ENCODE measurements around the gene LRMDA. TPM values are rescaled to one million over a fixed set of nuclear protein-coding genes. Genes with fewer than 3 reads are reported as not detected.
"Not testable (repeated sequence)": the region's sequence is repeated elsewhere in the genome, so short reads cannot be mapped to it uniquely, and the experiment has no call there.

LRMDA gene
- total RNA-seq, 1 experiment from 2014 or later, result not detected

DNA sequence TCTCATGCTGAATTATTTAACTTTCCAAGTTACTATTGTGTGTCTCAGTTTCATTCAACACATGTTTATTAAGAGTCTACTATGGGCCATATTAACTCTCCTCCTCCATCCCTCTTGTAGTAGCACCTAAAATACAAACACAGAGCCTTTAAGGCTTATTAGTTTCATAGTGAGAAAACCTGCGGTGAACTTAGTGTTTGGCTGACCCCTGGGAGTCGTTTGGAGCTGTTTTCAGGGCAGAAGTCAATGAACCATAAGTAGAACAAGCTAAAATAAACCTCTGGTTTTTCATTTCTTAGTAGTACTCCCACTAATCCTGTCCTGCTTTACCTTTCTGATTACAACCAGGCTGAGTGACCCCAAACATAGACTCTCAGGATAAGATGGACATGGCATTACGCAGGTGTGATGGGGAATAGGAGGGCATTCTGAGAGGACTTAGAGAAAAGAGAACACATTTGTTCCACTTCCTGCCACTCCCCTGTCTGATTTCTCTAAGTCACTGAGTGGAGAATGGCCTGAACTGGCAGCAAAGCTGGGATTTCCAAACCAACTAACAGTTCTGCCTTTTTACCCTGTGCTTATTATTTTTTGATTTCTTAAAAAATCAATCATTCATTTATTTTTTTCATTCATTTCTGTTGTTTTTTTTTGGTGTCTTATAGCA is 74.5 kb downstream of the LRMDA start:
- DNase-seq (ENCODE audit: low read depth), result no peak

DNA sequence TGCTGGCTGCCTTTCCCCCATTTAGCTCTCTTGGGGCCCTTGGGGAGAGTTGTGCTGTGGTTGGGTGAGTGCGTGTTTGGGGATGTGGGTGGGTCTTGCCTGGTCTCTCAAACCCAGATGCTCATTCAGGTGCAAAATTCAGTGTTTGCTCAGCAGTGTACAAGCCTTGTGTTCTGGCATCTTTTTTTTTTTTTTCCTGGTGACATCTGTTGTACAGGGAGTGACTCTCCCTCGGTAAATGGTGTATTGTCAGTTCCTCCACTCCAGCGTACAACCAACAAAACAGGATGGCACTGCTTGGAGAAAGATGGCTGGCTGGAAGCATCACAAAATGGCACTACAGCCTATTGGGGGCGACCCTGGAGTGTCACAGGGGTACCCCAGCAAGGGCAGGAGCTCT is 75.5 kb downstream of the LRMDA start:
- peak; percentile 22 for DNase-seq (ENCODE audit: low read depth)

DNA sequence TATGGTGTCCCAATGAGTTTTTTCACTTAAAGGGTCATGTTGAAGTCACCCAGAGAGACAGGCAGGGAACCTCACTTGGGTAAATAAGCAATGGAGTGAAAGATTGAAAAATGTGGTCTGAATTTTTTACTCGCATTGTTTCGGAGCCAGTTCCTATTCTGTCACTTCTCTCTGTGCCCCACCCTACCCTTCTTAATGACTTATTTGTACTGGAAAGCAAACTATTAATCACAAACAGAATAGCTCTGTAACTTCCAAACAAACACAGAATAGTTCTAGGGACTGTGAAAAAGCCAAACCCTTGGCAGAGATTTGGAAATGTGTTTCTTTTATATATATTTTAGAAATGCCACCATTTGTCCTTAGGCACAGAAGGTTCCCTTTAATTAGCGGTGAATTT is 76.0 kb downstream of the LRMDA start:
- no peak for DNase-seq (ENCODE audit: low read depth)

DNA sequence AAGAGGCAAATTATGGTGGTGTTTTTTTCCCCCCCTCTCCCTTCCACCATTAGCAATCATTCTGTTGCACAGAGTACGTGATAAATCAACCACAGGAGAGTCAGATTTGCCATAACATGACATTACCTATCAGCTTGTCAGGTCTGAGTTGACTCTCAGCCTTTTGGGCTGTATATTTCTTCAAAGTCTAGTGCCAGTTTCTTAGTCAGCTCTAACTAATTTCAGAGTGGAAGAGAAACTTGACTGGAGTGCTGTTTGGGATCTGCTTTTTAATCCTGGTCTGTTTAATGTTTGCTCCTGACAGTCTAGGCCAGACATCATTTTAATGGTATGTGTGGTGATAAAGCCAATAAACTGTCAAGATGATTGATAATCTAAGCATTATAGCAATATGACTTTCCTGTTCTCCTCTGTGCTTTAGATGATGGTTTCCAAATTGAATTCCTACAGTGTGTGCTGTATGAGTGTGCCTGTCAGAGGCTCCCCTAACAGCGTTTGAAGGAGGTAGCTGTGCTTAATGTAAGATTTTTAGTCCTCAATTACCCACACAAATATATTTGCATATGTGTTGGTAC is 76.9 kb downstream of the LRMDA start:
- peak; percentile 76 for DNase-seq (ENCODE audit: low read depth)

DNA sequence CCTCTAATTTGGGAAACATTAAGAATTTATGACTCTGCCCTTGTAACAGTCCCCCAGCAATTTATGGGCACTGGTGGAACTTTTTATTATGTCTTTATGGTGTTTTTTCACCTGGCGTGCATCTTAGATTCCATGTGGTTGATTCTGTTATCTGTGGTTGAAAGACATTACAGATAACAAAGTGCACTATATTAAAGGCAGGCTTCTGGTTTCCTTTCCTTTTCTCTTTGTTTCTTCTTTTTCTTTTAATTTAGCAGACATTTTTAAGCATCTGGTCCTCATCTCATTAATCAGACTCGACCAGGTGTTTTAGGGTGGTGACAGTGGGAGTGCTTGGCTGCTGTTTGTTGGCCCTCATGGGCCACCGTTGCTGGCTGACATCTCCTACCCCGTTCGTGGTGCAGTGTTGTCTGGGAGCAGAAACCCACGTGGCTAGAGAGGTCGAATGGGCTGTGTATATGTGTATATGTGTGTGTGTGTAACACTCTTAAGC is 77.4 kb downstream of the LRMDA start:
- peak; percentile 77 for DNase-seq (ENCODE audit: low read depth)

DNA sequence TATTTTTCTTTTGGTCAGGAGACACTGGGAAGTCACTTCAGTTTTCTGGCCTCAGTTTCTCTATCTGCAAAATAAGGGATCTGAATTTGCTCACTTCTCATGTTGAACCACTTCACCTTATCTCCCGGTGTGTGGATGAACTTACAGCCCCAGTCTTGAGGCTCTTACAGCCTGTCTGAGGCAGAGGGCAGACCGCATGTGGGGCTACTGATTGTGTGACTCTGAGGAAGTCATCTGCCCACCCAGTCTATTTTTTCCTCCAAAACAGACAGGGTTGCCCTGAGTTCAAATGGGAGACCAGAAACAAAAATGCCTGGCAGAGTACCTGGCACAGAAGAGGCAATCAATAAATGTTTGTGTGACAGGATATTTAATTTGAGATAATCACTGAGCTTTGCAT is 78.3 kb downstream of the LRMDA start:
- DNase-seq (ENCODE audit: low read depth), result no peak

DNA sequence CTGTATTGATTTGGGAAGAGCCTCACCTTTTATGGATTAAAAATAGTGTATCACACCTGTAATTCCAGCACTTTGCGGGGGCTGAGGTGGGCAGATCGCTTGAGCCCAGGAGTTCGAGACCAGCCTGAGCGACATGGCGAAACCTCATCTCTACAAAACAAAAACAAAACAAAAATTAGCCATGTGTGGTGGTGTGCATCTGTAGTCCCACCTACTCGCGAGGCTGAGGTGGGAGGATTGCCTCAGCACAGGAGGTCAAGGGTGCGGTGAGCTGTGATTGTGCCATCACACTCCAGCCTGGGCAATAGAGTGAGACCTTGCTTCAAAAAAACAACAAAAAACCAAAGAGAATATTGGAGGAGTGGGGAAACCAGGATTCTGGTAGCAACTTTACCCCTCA is 79.6 kb downstream of the LRMDA start:
- DNase-seq (ENCODE audit: low read depth), result no peak

DNA sequence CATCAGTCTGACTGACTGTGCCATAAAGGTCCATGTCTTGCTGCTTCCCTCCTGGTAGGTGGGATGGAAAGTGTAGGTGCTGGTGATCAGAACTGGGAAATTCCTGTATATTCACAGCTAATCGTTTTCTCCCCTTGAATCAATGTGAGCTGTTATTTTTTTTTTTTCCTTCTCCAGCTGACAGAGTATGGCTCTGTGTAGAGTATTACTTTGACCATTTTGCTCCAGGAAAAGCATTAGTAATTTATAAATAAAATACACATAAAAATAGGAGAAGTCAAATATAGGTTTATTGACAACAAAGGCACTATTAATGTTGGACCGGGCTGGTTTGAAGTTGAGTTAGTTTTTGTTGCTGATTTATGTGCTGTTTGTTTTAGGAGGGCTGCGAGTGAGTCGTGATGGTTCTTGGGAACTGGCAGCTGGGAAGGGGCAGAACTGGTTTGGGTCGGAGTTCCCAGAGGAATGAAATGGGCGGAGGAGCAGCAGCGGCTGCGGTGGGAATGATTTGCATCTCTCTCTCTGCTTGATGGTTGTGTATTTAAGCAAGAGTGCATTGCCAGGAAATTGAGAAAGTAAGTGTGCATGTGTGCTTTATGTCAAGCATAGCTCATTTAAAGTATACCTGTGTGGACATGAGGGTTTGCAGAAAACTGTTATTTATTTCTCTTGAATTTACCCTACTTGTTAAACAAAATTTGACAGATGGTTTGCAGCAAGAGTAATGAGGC is 80.9 kb downstream of the LRMDA start:
- DNase-seq (ENCODE audit: low read depth), result peak; percentile 41

DNA sequence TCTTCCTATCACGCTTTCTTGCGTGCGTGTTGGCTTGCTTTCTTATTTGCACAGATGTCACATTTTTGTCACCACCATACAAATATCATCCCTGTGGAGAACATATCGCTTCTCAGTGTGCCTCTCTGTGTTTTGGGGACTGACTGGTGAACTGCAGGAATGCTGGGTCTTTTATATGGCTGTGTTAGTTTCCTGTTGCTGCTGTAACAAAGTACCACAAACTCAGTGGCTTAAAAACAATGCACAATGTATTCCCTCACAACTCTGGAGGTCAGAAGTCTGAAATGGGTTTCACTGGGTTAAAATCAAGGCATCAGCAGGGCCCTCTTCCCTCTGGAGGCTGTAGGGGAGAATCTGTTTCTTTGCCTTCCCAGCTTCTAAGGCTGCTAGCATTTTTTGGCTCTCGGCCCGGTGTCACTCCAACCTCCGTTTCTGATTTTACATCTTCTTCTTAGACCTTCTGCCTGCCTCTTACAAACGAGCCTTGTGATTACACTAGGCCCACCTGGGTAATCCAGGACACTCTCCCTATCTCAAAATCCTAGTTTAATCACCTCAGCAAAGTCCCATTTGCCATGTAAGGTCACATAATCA is 82.0 kb downstream of the LRMDA start:
- no peak for DNase-seq (ENCODE audit: low read depth)

DNA sequence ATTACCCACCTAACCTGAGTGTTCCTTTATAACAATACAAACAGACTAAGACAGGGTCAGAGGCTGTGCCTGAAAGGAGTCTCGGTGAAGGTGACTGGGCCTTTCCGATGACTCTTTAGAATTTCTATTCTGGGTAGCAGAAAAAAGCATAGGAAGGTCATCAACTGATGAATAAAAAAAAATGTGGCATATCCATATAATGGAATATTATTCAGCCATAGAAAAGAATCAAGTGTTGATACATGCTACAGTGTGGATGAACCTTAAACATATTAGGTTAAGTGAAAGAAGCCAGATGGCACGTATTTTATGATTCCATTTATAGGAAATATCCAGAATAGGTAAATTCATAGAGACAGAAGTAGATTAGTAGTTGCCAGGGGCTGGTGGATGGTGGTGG is 83.4 kb downstream of the LRMDA start:
- no peak for DNase-seq (ENCODE audit: low read depth)

DNA sequence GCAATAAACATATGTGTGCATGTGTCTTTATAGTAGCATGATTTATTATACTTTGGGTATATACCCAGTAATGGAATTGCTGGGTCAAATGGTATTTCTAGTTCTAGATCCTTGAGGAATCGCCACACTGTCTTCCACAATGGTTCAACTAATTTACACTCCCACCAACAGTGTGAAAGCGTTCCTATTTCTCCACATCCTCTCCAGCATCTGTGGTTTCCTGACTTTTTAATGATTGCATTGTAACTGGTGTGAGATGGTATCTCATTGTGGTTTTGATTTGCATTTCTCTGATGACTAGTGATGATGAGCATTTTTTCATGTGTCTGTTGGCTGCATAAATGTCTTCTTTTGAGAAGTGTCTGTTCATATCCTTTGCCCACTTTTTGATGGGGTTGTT is 84.7 kb downstream of the LRMDA start:
- DNase-seq (ENCODE audit: low read depth), result not testable (repeated sequence)

DNA sequence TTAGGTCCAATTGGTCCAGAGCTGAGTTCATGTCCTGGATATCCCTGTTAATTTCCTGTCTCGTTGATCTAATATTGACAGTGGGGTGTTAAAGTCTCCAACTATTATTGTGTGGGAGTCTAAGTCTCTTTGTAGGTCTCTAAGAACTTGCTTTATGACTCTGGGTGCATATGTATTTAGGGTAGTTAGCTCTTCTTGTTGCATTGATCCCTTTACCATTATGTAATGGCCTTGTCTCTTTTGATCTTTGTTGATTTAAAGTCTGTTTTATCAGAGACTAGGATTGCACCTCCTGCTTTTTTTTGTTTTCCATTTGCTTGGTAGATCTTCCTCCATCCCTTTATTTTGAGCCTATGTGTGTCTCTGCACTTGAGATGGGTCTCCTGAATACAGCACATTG is 87.8 kb downstream of the LRMDA start:
- not testable (repeated sequence) for DNase-seq (ENCODE audit: low read depth)

DNA sequence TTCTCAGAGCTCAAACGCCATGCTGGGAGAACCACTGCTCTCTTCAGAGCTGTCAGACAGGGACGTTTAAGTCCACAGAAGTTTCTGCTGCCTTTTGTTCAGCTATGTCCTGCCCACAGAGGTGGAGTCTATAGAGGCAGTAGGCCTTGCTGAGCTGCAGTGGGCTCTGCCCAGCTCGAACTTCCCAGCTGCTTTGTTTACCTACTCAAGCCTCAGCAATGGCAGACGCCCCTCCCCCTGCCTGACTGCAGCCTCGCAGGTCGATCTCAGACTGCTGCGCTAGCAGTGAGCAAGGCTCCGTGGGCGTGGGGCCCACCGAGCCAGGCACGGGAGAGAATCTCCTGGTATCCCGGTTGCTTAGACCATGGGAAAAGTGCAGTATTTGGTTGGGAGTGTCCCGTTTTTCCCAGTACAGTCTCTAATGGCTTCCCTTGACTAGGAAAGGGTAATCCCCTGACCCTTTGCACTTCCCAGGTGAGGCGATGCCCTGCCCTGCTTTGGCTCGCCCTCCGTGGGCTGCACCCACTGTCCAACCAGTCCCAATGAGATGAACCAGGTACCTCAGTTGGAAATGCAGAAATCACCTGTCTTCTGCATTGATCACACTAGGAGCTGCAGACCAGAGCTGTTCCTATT is 89.9 kb downstream of the LRMDA start:
- DNase-seq (ENCODE audit: low read depth), result not testable (repeated sequence)

DNA sequence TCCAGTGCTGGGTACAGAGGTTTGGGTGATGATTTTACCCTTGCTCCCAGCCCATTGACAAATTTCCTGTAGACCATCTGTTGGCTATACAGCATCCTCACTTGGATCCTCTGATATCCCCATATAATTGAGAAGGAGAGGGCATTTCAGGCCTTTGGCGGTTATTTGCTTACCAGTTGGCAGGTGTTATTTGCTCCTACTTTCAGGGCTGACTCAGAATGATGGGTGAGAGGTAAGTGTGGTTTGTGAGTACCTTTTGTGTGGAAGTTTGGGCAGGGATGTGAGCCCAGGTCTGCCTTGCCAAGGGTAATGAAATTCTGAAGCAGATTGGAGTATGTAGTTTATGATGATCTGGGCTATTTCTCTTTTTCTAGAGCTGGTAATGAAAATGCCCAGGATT is 93.6 kb downstream of the LRMDA start:
- DNase-seq (ENCODE audit: low read depth), result no peak

DNA sequence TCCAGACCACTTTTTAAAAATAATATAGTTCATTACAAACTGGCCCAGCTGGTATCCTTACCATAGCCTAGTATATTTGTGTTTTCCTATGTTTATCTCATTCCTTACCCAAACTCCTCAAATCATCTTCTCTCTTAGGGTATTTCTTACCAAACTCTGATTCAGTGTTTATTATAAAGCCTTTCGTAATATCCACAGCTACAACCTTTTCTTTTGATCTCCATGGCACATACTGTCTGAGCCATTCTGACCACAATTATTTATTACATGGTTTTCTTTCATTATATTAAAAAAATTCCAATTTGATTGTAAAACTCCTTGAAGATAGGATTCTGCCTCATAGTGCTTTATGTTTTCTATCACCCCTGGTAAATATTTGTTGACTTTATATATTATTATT is 94.2 kb downstream of the LRMDA start:
- DNase-seq (ENCODE audit: low read depth), result no peak

DNA sequence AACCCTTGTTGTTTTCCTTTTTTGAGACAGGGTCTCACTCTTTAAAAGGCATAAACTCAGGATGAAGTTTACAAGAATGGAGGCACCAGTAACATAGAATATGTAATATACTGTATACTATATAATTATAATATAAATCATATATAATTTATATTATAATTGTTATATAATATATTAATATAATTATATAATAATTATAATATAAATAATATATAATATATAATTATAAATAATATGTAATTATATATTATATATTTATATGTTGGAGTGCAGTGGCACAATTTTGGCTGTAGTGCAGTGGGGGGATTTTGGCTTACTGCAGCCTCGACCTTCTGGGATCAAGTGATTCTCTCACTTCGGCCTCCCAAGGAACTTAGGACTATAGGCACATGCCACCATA is 96.1 kb downstream of the LRMDA start:
- no peak for DNase-seq (ENCODE audit: low read depth)

DNA sequence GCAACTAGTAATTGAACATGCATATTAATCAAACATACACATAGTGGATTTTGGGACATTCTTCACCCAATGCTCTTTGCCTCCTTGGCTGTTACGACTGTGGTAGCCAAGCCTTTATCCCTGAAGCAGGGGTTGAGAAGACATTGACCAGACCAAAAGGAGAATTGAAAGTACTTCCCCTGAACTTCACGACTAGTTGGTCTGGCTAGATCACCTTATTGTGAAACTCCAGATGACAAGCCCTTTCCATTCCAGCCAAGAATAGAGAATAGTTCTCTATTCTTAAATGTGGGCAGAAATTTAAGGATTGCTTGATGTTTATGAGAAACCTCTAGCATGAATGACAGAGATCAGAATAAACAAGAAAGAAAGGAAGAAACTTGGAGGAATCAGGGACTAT is 97.0 kb downstream of the LRMDA start:
- no peak for DNase-seq (ENCODE audit: low read depth)

DNA sequence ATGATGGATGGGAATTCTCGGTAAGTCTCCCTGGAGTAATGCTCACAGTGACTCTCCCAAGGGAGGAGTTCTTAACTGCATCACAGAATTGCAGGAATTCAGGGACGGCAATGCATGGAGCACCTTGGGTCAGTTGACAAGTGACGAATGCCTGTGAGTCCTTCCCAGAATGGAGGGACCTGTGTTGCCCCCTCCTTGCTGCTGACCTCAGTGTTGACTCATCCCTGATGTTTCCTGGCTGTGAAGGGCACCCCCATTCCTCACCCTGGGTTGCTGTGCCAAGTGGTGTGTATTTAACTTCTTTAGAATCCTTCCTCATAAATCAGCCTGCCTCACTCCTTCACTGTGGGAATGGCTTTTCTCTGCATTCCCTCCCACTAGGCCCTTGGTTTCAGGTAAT is 98.9 kb downstream of the LRMDA start:
- peak; percentile 90 for DNase-seq (ENCODE audit: low read depth)

DNA sequence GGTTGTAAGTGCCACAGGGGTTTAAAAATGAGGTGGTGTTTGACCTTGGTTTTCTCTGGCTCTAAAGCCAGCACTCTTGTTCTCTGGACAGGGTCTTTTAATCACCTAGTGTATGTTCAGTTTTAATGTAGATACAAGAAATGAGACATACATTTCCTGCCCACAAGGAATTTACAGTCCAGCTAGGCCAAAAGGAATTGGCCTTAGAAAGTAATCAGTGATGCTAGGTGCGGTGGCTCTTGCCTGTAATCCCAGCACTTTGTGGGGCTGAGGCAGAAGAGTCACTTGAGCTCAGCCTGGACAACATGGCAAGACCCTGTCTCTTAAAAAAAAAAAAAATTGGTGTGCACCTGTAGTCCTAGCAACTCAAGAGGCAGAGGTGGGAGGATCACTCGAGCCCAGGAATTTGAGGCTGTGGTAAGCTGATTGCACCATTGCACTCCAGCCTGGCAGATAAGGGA is 100.2 kb downstream of the LRMDA start:
- peak; percentile 48 for DNase-seq (ENCODE audit: low read depth)

DNA sequence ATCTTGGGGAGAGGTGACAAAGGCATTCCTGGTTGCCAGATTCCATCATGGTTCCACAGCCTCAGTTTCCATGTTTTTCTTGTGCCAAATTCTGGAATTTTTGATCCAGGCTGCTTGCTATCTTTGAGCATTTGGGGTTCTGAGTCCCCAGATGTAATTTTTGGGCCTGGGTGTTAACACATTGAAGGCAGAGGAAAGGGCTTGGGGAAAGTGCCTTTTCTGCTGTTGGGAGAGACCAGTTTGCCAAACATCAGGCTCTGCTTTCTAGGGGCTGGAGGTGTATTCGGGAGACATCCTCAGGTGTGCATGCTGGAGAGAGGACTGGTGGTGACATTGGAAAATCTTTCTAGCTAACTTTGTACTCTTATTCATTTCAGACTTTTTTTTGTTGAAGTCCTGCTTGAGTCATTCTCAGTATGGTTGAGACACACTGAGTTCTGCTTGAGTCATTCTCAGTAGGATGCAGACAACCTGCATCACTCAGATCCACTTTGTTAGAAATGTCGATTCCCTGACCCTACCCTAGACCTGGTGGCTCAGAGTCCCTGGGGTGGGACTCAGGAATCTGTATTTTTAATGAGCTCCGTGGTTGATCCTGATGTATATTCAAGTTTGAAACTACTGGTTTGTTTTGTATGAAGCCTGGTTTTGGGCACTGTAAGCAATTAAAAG is 101.0 kb downstream of the LRMDA start:
- DNase-seq (ENCODE audit: low read depth), result peak; percentile 66

DNA sequence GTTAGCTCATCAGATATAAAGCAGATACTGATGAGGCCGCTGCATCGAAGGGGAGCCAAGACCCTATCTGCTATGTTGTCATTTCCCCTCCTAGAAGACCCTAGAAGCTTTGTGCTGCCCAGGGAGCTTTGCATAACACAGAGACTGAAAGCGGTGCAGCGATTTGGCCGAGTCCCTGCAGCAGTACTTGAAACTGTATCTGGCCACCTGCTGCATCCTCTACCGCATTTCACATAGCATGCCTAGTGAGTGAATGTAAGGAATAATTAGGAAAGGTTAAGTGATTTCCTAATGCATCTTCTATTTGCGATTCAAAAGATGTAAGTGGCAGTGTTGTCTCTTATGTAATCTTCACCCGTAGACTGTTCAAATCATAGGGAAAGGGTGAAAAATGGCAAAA is 106.7 kb downstream of the LRMDA start:
- no peak for DNase-seq (ENCODE audit: low read depth)

DNA sequence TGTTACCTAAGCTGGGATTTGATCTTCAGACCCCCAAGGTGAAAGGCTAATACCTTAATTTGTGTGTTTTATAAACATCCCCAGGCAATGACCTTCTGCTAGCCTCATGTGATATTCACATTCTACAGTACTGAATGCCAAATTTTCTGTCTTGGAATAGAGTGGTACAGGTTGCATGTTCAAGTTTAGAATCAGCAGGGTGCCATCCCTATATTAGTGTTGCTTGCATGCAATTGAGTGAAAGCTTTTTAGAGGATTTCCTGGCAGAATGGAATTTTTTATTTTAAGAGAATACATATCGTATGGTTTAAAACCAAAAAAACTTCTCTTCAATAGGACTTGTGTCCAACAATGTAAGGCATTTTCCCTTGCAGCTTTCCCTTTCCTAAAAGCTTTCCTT is 107.3 kb downstream of the LRMDA start:
- DNase-seq (ENCODE audit: low read depth), result no peak

Measured in Daoy (cell line).